Measurements from ENCODE around the gene DNAJC13. TPM values are rescaled to one million over a fixed set of nuclear protein-coding genes. Genes with fewer than 3 reads are reported as not detected.

Gene DNAJC13
- polyA plus RNA-seq, 1 donor: 43.4 TPM

DNA sequence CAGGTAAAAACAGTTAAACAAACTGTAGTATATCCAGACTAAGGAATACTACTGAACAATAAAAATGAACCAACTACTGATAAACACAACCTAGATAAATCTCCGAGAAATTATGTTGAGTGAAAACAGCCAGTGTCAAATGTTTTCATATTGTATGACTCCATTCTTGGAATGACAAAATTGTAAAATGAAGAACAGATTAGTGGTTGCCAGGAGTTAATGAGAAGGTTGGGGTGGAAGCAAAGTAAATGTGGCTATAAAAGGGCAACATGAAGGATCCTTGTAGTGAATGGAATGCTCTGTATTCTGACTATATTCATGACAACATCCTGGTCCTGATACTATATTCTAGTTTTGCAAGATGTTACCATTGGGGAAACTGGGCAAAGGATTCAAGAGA is 152.3 kb downstream of the DNAJC13 start:
- no peak overlapping the region for H3K27ac ChIP-seq (ENCODE audit: low read length)
- H3K9me3 ChIP-seq (ENCODE audit: control insufficient read depth, low read depth, low read length): no peaks in the 10 kb centered on the region
- peaks cover 7% of the 10 kb centered on the region for H3K36me3 ChIP-seq (ENCODE audit: control insufficient read depth, insufficient read depth, low read length)
- H3K27me3 ChIP-seq (ENCODE audit: control insufficient read depth, insufficient read depth, low read length): no peaks in the 10 kb centered on the region
- DNase-seq: no peak
- H3K4me3 ChIP-seq (ENCODE audit: low read length): no peak overlapping the region
- H3K4me1 ChIP-seq (ENCODE audit: control insufficient read depth, insufficient read depth, low read length): no peaks in the 10 kb centered on the region
- WGBS (ENCODE audit: insufficient coverage, low lambda C conversion rate): no CpG with 5 or more reads among the region's 1 CpG

DNA sequence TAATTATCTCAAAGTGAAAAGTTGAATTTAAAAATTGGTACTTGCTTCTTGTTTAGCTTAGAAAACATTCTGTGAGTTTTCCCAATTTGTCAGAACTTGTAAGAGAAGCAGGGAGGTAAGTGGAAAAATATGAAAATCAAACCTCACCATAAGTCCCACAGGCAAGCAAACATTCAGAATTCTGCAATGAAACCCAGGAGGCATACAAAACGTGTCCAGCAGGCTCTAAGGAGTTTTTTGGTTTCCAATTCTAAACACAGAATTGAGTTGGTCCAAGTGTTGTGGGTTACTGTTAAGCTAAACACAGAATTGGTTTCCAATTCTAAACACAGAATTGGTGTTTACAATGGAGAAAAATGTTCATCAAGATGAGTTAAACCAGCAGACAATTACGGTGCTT is 152.7 kb downstream of the DNAJC13 start:
- Histone ChIP-seq H3K9me3 (ENCODE audit: control insufficient read depth, low read depth, low read length) (no peaks in the 10 kb centered on the region), H3K27ac (ENCODE audit: low read length) (no peak overlapping the region)
- 80% methylated on average over 1 of the region's 2 CpGs for WGBS (ENCODE audit: insufficient coverage, low lambda C conversion rate)

DNA sequence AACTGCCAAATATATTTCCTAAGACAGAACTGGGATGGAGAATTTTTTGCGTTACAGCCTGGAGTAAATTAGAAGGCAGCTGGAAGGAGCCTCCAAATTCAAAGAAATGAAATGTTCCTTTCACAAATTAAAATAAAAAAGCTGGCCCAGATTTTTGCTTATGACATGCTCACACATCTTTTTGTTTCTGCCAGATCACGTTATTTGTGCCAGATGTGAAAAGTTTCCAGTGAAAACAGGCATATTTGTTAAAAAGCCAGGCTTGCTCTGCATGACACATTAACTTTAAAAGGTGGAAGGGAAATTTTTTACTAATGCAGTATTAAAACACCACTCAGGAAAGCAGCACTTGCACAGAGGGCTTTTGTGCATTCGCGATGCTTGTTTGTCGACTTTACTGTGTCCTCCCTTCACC is 156.5 kb downstream of the DNAJC13 start:
- H3K36me3 ChIP-seq (ENCODE audit: control insufficient read depth, insufficient read depth, low read length): peaks cover 27% of the 10 kb centered on the region
- no peak overlapping the region for H3K27ac ChIP-seq (ENCODE audit: low read length)
- 80% methylated on average over 1 of the region's 5 CpGs for WGBS (ENCODE audit: insufficient coverage, low lambda C conversion rate)

More for the DNA sequence above, 152.7 kb downstream of the DNAJC13 start:
- Histone ChIP-seq H3K27me3 (ENCODE audit: control insufficient read depth, insufficient read depth, low read length) (no peaks in the 10 kb centered on the region), H3K4me1 (ENCODE audit: control insufficient read depth, insufficient read depth, low read length) (no peaks in the 10 kb centered on the region), H3K4me3 (ENCODE audit: low read length) (no peak overlapping the region), H3K36me3 (ENCODE audit: control insufficient read depth, insufficient read depth, low read length) (peaks cover 7% of the 10 kb centered on the region)
- DNase-seq: no peak

DNA sequence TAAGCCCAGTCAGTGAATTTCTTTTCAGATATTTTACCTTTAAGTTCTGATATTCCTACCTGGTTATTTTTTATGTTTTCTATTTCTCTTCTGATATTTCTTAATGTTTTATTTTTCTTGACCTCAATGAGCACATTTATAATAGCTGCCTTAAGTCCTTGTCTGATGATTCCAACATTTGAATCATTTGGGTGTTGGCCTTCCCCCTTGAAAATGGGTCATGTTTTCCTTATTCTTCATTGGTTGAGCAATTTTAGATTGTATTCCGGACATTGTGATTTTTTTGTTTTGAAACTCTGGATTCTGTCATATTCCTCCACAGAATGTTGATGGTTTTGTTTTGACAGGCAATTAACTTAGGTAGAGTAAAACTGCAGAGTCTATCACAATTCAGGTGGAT is 170.1 kb downstream of the DNAJC13 start:
- no CpG with 5 or more reads among the region's 1 CpG for WGBS (ENCODE audit: insufficient coverage, low lambda C conversion rate)
- DNase-seq: no peak

More for the DNA sequence above, 156.5 kb downstream of the DNAJC13 start:
- Histone ChIP-seq H3K9me3 (ENCODE audit: control insufficient read depth, low read depth, low read length) (no peaks in the 10 kb centered on the region), H3K4me3 (ENCODE audit: low read length) (no peak overlapping the region), H3K27me3 (ENCODE audit: control insufficient read depth, insufficient read depth, low read length) (no peaks in the 10 kb centered on the region), H3K4me1 (ENCODE audit: control insufficient read depth, insufficient read depth, low read length) (no peaks in the 10 kb centered on the region)
- no peak for DNase-seq

More for the DNA sequence above, 170.1 kb downstream of the DNAJC13 start:
- no peaks in the 10 kb centered on the region for H3K4me1 ChIP-seq (ENCODE audit: control insufficient read depth, insufficient read depth, low read length)
- no peaks in the 10 kb centered on the region for H3K9me3 ChIP-seq (ENCODE audit: control insufficient read depth, low read depth, low read length)
- H3K27ac ChIP-seq (ENCODE audit: low read length): no peak overlapping the region
- H3K36me3 ChIP-seq (ENCODE audit: control insufficient read depth, insufficient read depth, low read length): no peaks in the 10 kb centered on the region
- no peak overlapping the region for H3K4me3 ChIP-seq (ENCODE audit: low read length)
- H3K27me3 ChIP-seq (ENCODE audit: control insufficient read depth, insufficient read depth, low read length): no peaks in the 10 kb centered on the region

Other genes starting within 250 kb of the DNAJC13 start
- 0.64 TPM for gene ACP3, start 100.1 kb upstream of the DNAJC13 start, polyA plus RNA-seq
- gene ACKR4, start 179.8 kb downstream of the DNAJC13 start, polyA plus RNA-seq: 4.4 TPM
- gene ACAD11, start 242.3 kb downstream of the DNAJC13 start, polyA plus RNA-seq: 48.1 TPM
- 65.6 TPM for gene UBA5, start 242.8 kb downstream of the DNAJC13 start, polyA plus RNA-seq